ENCODE results near the gene RNF182. TPM values are rescaled to one million over a fixed set of nuclear protein-coding genes. Genes with fewer than 3 reads are reported as not detected.
"Not testable (repeated sequence)": the region's sequence is repeated elsewhere in the genome, so short reads cannot be mapped to it uniquely, and the experiment has no call there.

The RNF182 gene
- total RNA-seq, 1 donor from 2014 or later = not detected

DNA sequence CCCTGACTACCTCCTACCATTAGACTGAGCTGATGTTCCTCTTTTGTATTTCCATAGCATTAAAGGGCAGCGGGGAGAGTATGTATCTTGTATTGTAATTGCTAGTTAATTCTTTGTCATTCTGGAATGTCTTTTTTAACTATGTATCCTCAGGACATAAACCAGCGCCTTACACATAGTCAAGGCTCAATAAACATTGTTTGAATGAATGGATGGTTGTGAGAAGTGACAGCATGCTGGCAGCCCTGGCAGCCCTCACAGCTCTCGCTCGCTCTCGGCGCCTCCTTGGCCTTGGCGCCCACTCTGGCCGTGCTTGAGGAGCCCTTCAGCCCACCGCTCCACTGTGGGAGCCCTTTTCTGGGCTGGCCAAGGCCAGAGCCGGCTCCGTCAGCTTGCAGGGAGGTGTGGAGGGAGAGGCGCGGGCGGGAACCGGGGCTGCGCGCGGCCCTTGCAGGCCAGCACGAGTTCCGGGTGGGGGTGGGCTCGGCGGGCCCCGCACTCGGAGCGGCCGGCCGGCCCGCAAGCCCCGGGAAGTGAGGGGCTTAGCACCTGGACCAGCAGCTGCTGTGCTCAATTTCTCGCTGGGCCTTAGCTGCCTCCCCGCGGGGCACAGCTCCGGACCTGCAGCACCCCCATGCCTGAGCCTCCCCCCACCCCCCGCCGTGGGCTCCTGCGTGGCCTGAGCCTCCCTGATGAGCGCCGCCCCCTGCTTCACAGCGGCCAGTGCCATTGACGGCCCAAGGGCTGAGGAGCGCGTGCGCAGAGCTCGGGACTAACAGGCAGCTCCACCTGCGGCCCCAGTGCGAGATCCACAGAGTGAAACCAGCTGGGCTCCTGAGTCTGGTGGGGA is 93.1 kb downstream of the RNF182 start:
- Histone ChIP-seq H3K4me3 (ENCODE audit: low read depth, low read length) (no peak overlapping the region), H3K36me3 (ENCODE audit: control insufficient read depth, insufficient read depth, low read length) (no peaks in the 10 kb centered on the region), H3K27me3 (ENCODE audit: control insufficient read depth, insufficient read depth, low read length) (no peaks in the 10 kb centered on the region)
- FAIRE-seq (no peak), DNase-seq (ENCODE audit: low read depth) (no peak)
- no peak for TF ChIP-seq CTCF (IDR thresholded peaks at IDR 0.05; ENCODE audit: insufficient read depth, low read length, severe bottlenecking)

GRCh38 chr6:14018559-14018958 is 93.8 kb downstream of the RNF182 start:
- not testable (repeated sequence) for H3K4me3 ChIP-seq (ENCODE audit: low read depth, low read length); DNase-seq (ENCODE audit: low read depth); H3K36me3 ChIP-seq (ENCODE audit: control insufficient read depth, insufficient read depth, low read length); H3K27me3 ChIP-seq (ENCODE audit: control insufficient read depth, insufficient read depth, low read length); FAIRE-seq

- no peak for TF ChIP-seq CTCF (IDR thresholded peaks at IDR 0.05; ENCODE audit: insufficient read depth, low read length, severe bottlenecking)
- no peaks in the 10 kb centered on the region for H3K36me3 ChIP-seq (ENCODE audit: control insufficient read depth, insufficient read depth, low read length)
- FAIRE-seq = no peak
- H3K27me3 ChIP-seq (ENCODE audit: control insufficient read depth, insufficient read depth, low read length) = no peaks in the 10 kb centered on the region
- no peak for DNase-seq (ENCODE audit: low read depth)
- H3K4me3 ChIP-seq (ENCODE audit: low read depth, low read length) = no peak overlapping the region
Observed at GRCh38 chr6:14020551-14020950, 95.8 kb downstream of the RNF182 start.

DNA sequence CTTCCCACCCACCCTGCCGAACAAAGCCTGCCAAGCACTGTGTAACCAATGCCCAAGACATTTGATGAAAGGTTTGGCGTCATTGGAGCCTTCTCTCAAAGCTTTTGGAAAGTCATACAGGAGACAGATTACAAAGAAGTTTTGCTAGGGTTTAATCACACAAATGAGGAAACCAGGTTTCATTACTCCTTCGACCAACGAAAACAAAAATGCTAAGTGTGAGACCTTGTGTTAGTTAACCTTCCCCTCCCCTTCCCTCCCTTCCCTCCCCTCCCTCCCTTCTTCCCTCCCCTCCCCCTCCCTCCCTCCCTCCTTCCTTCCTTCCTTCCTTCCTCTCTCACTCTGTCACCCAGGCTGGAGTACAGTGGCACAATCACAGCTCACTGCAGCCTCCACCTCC is 96.7 kb downstream of the RNF182 start:
- Histone ChIP-seq H3K27me3 (ENCODE audit: control insufficient read depth, insufficient read depth, low read length) (no peaks in the 10 kb centered on the region), H3K36me3 (ENCODE audit: control insufficient read depth, insufficient read depth, low read length) (no peaks in the 10 kb centered on the region), H3K4me3 (ENCODE audit: low read depth, low read length) (no peak overlapping the region)
- FAIRE-seq (no peak), DNase-seq (ENCODE audit: low read depth) (no peak)
- TF ChIP-seq CTCF (IDR thresholded peaks at IDR 0.05; ENCODE audit: insufficient read depth, low read length, severe bottlenecking) = no peak

DNA sequence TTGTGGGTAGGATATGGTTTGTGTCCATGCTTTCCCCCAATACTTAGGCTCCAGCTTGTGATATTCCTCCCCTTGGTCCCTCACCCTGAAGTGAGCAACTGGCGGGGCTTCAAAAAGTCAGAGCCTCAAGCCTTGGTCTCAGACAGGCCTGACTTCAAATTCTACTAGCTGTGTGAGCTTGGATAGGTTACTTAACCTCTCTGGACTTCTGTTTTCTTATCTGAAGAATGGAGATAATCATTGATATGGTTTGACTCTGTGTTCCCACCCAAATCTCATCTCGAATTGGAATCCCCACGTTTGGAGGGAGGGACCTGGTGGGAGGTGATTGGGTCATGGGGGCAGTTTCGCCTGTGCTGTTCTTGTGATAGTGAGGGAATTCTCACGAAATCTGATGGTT is 97.9 kb downstream of the RNF182 start:
- Histone ChIP-seq H3K36me3 (ENCODE audit: control insufficient read depth, insufficient read depth, low read length) (no peaks in the 10 kb centered on the region), H3K4me3 (ENCODE audit: low read depth, low read length) (no peak overlapping the region), H3K27me3 (ENCODE audit: control insufficient read depth, insufficient read depth, low read length) (no peaks in the 10 kb centered on the region)
- DNase-seq (ENCODE audit: low read depth) (no peak), FAIRE-seq (peak; percentile 80)
- no peak for TF ChIP-seq CTCF (IDR thresholded peaks at IDR 0.05; ENCODE audit: insufficient read depth, low read length, severe bottlenecking)

DNA sequence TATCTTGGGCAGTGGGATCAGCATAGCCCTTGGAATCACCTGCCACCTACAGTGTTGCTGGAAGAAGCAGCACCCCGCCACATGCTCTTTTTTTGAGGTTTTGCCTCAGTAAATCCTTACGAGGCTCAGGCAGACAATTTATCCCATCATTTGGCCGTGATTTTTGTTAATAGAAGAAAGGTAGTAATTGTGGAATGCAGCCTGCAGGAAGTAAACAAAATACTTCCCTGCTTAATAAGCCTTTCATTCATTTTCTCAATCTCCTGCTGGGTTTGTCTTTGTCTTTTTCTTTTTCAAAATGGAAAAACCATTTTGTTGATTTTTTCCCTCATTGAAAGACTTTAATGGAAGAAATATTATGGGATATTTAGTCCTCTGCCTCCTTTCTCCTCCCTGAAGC is 99.1 kb downstream of the RNF182 start:
- H3K27me3 ChIP-seq (ENCODE audit: control insufficient read depth, insufficient read depth, low read length) = no peaks in the 10 kb centered on the region
- TF ChIP-seq CTCF (IDR thresholded peaks at IDR 0.05; ENCODE audit: insufficient read depth, low read length, severe bottlenecking) = no peak
- no peaks in the 10 kb centered on the region for H3K36me3 ChIP-seq (ENCODE audit: control insufficient read depth, insufficient read depth, low read length)
- no peak for DNase-seq (ENCODE audit: low read depth)
- no peak for FAIRE-seq
- no peak overlapping the region for H3K4me3 ChIP-seq (ENCODE audit: low read depth, low read length)
